Keratinocyte (primary cell): ENCODE measurements around the gene TBCD.

Experiments used
- EZH2 ChIP-seq: IDR thresholded peaks from one replicate; pipeline ENCODE4 v1.6.1; 2012; ENCODE audit warnings: inconsistent platforms, mild to moderate bottlenecking, low read length, moderate library complexity
- TF ChIP-seq, protein P1 (sequence below), 3 experiments: IDR thresholded peaks in 1 of 3; conservative IDR thresholded peaks in 1 of 3; optimal IDR thresholded peaks in 1 of 3; 2 replicates in 2 of 3; 3 replicates in 1 of 3; pipeline versions ENCODE3 to v1.5.1; 2011; ENCODE audit warnings: low read length in 3 of 3, mild to moderate bottlenecking in 3 of 3, moderate library complexity in 2 of 3, control low read depth in 1 of 3, inconsistent platforms in 1 of 3; ENCODE audit not compliant: insufficient read depth in 2 of 3; ENCODE audit errors: extremely low read depth in 1 of 3

- TF ChIP-seq, protein P1, sequence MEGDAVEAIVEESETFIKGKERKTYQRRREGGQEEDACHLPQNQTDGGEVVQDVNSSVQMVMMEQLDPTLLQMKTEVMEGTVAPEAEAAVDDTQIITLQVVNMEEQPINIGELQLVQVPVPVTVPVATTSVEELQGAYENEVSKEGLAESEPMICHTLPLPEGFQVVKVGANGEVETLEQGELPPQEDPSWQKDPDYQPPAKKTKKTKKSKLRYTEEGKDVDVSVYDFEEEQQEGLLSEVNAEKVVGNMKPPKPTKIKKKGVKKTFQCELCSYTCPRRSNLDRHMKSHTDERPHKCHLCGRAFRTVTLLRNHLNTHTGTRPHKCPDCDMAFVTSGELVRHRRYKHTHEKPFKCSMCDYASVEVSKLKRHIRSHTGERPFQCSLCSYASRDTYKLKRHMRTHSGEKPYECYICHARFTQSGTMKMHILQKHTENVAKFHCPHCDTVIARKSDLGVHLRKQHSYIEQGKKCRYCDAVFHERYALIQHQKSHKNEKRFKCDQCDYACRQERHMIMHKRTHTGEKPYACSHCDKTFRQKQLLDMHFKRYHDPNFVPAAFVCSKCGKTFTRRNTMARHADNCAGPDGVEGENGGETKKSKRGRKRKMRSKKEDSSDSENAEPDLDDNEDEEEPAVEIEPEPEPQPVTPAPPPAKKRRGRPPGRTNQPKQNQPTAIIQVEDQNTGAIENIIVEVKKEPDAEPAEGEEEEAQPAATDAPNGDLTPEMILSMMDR (optimal IDR thresholded peaks at IDR 0.05 in 1 of 3, IDR thresholded peaks at IDR 0.05 in 1 of 3, conservative IDR thresholded peaks at IDR 0.05 in 1 of 3; ENCODE audit: extremely low read depth in 1 of 3, insufficient read depth in 2 of 3, low read length in 3 of 3): no peak
- no peak for TF ChIP-seq EZH2
These were observed 166.6 kb downstream of the TBCD start for GRCh38 chr17:82918508-82918907.
